GM21723 (cell line): ENCODE measurements around the gene ATP7A.
"Not testable (repeated sequence)": the region's sequence is repeated elsewhere in the genome, so short reads cannot be mapped to it uniquely, and the experiment has no call there.

Experiments used
- ATAC-seq: cut with Tn5 transposase; IDR thresholded peaks from one replicate; pipeline ENCODE4 v1.9.1; 2021; ENCODE audit warnings: mild to moderate bottlenecking, moderate library complexity; ENCODE audit not compliant: unreplicated experiment

ATP7A gene

DNA sequence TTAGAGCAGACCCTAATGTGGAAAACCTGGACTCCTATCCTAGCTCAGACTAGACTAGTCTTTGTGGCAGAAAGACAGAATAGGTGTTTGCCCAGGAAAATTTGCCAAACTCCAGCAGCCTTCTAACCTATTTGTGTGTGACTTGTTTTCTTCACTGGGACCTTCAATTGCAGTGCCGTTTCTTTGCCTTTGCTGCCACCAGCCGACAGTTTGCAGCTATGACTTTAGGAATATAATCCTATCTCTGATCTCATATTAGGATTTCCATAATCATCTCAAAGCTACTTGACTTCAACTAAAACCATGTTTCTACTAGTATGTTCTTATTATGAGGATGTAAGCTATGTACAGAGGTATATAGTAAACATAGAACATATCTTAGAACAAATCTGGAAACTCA is 119.2 kb downstream of the ATP7A start:
- no peak for ATAC-seq

DNA sequence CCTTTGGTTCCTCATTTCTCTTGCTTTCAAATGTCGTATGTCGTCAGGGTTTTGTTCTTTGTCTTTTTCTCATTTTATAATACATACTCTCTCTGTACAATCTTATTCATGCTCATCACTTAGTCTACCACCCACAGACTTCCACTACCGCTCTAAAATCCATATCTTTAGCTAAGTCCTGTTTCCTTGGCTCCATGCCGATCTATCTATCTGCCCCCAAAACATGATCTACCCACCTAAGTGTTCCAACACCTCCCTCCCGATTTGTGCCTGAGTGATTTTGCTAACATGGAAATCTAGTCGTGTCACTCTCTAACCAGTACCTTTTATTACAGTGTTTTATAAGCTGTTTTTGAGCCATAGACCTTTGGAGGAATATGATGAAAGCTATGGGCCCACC is 124.6 kb downstream of the ATP7A start:
- ATAC-seq = no peak

DNA sequence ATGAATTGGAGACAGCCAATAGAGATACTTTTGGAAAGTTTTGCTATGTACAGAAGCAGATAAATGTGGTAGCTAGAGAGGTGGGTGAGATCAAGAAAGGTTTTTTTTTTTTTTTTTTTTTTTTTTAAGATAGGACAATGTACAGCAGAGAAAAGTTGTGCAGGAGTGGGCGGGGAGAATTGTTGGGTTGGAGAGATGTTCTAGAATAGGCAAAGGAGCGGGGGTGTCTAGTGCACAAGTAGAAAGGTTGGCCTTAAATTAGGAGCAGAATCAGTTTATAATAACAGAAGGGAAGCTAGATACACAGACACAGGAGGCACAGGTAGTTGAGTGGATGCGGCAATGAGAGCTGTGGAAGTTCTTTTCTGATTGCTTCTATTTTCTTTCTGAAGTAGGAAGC is 127.4 kb downstream of the ATP7A start:
- ATAC-seq = no peak

DNA sequence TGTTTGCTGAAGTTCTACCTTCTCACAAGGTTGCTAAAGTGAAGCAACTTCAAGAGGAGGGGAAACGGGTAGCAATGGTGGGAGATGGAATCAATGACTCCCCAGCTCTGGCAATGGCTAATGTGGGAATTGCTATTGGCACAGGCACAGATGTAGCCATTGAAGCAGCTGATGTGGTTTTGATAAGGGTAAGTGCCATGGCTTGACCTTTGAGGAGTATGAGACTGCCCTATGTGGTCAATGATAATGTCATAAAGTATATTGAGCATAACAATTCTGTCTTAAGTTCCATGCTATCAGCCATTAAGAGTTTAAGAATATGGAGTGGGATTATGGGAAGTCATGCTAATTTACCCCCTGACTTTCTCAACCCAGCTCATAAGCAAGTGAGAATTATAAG is 132.1 kb downstream of the ATP7A start:
- no peak for ATAC-seq

DNA sequence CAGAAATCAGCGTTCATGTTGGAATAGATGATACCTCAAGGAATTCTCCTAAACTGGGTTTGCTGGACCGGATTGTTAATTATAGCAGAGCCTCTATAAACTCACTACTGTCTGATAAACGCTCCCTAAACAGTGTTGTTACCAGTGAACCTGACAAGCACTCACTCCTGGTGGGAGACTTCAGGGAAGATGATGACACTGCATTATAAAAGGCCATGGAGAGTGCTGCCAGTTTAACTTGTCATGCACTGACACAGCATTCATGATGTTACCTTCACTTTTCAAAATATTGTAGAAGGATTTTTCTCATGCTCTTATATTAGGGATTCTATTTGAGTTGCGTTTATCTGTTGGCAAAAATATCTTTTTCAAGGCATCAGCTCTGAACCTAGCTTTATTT is 135.9 kb downstream of the ATP7A start:
- no peak for ATAC-seq

DNA sequence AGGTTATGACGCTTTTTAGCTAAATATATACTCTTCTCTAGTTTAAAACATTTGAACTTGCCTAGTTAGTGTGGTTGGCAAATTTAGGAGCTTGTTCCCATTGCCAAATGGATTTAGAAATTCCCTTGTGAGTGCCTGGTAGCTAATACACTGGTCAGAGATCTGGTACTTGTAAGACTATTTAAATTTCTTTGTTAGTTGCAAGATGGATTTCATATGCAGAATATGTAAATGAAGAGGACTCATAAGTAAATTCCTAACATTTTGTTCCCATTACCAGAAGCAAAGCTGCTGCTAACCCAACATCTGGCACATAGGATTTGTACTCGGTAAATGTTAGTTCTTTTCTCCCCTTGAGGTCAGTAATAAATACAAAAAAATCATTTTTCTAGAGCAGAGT is 137.6 kb downstream of the ATP7A start:
- no peak for ATAC-seq

DNA sequence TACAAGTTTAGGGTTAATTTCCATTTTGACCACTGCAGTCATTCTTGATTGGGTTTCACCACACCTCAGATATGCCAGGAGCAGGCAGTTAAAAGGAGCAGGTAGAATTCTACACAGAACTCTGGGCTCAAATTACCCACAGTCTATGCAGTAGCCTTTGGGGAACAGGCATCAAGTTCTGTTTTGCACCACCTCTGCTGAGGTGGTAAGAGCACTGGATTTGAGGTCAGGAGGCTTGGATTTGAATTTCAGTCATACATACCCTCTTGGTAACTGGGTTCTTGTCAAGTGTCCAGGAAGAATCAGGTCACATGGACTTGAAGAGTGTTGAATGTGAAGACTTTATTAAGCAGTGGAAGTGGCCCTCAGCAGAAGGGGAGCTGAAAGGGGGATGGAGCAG is 153.2 kb downstream of the ATP7A start:
- ATAC-seq = no peak

DNA sequence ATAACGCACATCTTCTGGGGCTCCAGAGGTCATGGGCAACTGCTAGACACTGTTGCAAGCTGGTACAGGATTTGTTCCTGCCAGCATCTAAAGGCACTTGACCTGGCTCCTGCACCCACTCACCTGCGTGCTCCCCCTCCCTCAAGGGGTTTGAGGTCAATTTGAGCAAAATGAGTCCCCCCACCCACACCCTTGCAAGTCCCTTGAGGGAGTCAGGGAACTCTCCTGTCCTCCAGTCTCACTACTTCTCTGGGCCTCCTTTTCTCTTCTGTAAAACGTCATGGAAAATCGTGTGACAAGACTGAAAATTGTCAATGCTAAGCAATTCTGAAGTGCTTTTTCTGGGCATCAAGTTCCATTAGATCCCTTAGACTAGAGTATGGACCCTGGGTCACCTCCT is 153.7 kb downstream of the ATP7A start:
- no peak for ATAC-seq

DNA sequence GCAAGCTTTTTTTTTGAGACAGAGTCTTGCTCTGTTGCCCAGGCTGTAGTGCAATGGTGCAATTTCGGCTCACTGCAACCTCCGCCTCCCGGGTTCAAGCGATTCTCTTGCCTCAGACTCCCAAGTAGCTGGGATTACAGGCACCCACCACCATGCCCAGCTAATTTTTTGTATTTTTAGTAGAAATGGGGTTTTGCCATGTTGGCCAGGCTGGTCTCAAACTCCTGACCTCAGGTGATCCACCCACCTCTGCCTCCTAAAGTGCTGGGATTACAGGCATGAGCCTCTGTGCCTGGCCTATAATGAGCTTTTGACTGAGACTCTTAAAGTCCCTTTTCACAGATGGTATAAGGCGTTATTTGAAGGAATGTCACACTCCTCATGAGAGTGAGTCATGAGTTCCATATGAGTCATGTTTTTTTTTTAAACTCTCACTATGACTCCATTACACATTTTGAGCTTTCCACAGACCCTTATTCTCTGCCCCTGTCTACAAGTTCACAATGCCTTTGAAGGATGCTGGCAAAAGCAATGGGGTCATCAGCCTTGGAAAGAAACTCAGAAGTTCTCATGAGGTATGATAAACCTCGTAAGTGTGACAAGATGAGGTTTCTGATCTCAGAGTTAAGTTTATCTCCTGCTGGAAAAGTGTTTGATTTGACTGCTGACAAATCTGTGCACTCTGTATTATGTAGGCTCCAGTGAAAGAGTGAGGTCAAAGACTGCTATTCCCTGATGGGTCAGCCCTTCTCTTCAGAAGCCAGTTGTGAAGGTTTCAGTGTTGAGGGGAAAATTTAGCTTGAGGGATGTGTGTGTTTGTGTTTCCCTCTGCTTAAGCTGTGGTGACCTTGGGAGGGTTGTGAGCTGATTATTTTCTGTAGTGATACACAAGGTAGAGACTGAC is 154.5 kb downstream of the ATP7A start:
- peak; percentile 84 for ATAC-seq

DNA sequence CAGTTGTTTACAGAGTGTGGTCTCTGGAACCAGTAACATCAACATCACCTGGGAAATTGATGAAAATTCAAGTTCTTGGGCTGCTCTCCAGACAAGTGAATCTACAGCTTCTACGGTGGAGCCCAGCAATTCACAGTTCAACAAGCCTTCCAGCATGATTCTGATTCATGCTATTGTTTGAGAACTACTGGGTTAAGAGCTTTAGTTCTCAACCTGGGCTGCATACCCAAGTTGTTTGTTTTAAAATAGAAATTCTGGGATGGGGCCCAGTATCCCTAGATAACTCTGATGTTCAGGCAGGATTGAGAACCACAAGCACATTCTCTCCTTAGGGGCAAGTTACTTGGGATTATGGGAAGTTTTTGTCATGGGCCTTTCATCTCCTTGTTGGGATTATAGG is 155.6 kb downstream of the ATP7A start:
- no peak for ATAC-seq

DNA sequence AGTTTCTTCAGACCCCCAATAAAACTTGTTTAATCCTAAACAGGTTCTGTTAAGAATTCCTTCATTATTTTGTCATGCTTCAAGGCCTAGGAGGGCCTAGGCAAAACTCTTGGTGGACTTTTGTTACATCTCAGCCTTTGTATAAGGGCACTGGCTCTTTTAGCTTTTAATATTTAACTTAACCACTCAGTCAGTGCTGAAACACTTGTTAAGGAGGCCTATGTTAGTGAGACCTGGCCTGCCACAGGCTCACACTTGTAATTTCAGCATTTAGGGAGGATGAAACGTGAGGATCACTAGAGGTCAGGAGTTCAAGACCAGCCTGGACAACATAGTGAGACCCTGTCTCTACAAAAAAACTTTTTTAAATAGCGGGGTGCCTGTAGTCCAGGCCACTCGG is 160.8 kb downstream of the ATP7A start:
- ATAC-seq = no peak

DNA sequence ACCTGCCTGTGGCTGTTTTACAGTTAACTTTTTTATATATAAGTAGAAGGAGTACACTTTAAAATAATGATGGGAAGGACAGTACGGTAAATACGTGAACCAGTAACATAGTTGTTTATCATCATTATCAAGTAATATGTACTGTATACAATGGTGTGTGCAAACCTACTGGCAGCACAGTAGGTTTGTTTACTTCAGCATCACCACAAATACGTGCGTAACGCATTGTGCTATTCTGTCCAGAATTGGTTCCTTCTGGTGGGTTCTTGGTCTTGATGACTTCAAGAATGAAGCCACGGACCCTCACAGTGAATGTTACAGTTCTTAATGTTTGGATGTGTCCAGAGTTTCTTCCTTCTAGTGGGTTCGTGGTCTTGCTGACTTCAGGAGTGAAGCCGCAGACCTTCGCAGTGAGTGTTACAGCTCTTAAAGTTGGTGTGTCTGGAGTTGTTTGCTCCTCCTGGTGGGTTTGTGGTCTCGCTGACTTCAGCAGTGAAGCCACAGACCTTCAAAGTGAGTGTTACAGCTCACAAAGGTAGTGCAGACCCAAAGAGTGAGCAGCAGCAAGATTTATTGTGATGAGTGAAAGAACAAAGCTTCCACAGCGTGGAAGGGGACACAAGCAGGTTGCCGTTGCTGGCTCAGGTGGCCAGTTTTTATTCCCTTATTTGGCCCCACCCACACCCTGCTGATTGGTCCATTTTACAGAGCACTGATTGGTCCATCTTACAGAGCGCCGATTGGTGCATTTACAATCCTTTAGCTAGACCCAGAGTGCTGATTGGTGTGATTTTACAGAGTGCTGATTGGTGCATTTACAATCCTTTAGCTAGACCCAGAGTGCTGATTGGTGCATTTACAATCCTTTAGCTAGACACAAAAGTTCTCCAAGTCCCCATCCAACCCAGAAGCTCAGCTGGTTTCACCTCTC is 162.9 kb downstream of the ATP7A start:
- ATAC-seq = not testable (repeated sequence)

DNA sequence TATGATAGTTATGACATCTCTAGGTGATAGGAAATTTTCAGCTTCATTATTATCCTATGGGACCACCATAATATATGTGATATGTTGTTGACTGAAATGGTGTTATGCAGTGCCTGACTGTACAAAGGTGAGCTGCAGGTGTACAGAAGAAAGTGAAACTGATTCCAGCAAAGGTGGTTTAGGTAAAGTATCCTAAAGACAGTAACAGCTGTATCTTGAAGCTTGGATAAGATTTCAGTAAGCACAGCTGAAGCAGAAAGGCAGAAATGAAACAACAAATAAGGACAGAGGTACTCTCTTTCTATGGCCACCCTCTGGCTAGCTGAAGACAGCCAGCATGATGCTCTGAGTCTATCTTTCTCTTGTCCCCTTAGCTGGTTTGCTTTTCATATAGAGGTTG is 163.6 kb downstream of the ATP7A start:
- no peak for ATAC-seq

DNA sequence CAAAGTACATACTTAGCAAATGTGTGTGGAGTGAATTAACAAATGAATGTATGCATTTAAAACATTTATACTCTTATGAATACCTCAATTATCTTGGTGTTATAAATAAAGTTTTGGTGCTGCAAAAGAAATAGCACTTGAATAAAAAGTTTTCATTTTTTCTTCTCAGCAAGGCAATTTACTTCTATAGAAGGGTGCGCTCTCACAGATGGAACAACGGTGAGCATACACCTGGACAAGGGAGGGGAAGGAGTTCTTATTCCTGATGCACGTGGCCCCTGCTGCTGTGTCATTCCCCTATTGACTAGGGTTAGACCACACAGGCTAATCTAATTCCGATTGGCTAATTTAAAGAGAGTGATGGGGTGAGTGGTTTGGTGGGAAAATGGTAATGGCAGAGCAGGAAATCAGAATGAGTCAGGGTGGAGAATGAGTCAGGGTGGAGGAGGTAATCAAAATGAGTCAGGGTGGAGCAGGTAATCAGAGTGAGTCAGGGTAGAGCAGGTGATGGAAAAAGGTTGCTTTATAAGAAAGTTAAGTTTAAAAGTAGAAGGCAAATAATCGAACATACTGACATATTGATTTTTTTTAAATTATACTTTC is 165.4 kb downstream of the ATP7A start:
- no peak for ATAC-seq

DNA sequence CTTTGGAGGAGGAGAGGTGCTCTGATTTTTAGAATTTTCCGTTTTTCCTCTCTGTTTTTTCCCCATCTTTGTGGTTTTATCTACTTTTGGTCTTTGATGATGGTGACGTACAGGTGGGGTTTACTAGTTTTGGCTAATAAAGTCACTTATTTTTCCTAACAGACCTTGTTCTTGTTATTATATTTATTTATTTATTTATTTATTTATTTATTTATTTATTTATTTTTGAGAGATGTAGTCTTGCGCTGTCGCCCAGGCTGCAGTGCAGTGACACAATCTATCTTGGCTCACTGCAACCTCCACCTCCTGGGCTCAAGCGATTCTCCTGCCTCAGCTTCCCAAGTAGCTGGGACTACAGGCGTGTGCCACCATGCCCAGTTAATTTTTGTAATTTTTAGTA is 170.9 kb downstream of the ATP7A start:
- not testable (repeated sequence) for ATAC-seq

DNA sequence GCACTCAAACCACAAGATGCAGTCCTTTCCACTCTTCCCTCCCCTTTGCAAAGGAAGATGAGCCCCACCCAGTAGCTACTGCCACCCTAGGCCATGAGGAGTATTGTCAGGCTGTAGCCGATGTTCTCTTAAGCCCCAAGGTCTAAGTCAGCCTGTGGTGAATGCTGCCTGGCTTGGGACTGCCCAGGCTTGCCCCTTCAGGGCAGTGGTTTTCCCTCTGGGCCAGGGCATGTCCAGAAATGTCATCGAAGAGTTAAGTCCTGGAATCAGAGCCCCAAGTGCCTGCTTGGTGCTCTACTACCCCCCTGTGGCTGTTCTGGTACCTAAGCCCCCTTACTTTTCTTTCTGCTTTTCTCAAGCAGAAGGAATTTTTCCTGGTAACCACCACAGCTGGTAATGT is 181.8 kb downstream of the ATP7A start:
- peak; percentile 74 for ATAC-seq

DNA sequence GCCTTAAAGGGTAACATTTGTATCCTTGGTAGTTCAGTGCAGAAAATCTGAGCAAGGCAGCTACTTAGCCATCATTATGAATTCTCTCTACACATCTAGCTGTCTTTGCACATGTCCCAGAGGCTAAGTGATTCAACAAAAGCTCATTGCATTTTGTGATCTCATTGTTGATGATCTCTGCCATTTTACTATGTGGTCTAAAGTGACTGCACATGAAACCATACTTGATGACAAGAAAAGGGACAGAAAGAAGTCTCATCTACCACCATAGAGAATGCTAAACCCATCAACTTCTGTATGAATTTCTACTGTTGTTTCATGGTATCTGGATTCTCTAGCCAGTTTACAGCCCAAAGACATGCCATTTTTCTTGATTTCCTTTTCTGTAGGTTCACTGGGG is 187.6 kb downstream of the ATP7A start:
- ATAC-seq = no peak
